Stimulated activated CD4-positive, alpha-beta T cell treated with anti-CD3 and anti-CD28 coated beads, Interleukin-2, amount 100 ng/mL, for 4 hours (primary cell): Measurements from ENCODE around the gene TWNK.

Experiments
- DNase-seq: peaks from one replicate; pipeline ENCODE4 v3.0.0-alpha.2; 2020; ENCODE audit warnings: low read depth

TWNK gene

DNA sequence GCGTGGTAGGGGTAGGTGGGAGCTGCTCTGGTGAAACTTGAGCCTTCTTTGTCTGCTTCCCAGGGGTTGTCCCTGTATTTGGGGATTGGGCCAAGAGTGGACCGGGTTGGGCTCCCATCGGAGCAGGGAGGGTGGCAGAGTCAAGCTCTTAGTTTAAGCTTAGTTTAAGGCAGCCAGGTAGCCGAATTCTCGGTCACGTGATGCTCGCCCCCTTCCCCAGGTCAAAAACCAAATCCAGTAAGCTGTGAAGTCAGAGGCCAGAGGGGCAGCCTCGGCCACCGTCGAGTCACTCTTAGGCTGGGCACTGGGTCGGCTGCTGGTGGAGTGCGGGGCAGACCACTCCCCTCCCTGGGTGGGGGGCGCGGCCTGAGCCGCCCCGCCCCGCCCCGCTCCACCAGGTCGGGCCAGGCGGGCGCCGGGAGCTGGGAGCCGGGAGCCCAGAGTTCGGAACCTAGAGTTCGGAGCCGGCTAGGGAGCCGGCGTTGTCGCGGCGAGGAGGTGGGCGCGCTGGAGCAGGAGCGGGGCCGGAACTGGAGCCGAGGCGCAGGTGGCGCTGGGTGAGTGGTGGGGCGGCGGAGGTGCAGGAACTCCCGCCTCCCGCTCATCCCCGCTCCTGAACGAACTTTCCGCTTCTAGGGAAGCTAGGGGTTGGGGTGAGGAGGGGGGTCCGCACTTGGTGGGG lies 9.5 kb downstream of the TWNK start:
- no peak for DNase-seq

DNA sequence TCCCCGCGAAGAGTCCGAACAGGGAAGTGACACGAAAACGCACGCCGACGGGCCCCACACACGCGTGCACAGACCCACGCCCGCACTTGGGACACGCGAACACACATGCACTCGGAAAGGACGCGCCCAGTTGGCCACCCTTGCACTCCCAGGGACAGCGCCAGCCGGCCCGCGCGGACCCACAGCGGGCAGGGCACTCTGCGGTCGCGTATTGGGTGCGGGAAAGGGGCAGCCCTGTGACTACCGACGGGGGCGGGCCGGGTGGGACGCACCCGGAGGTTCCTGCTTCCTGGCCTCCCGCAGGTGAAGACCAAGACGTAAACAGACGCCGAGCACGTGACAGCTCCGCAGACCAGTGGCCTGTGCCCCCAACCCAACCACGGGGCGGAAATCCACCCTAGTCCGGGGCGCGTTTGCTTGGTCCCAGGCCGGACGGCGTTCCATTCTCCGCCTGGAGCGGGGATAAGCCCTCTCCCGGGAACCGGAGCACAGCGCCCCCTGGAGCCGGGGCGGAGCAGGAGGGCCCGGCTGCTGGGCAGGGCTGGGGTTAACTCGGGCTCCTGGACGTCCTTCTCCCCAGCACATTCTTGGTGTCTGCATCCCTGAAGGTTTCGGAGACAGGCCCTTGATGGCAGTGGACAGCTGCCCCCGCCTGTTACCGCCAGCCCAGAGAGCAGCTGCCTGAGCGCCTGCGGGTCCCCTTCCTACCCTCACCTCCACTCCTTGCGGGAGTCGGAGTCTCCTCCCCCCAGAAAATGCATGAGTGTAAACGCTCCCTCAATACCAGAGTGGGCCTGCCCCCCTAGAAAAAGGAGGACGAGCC lies 10.2 kb downstream of the TWNK start:
- DNase-seq = peak; percentile 45

- peak; percentile 60 for DNase-seq
Observed at GRCh38 chr10:100998183-100998990, 11.0 kb downstream of the TWNK start.

- peak; percentile 68 for DNase-seq
Observed at GRCh38 chr10:100998991-100999741, 11.8 kb downstream of the TWNK start.

DNA sequence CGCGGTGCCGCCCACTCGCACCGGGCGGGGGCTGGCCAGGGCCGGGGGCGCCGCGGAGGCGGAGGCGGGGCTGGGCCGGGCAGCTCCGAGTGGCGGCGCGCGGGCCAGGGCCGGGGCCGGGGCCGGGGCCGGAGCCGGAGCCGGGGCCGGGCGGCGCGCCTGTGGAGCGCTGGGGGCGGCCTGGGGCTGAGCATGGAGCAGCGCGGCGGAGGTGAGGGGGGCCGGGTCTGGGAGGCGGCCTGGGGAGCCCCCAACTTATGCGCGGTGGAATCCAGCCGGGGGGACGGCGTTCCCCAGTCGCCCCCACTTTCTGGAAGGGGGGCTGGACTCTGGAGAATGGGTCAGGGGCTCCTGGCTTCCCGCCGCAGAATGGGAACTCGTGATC lies 12.4 kb downstream of the TWNK start, which contains the start of gene LZTS2:
Gene LZTS2 (plus strand): TSS at position 67 of the 385 bp plus-strand sequence. CDS start 2,731 bp downstream, outside the sequence.
- DNase-seq = no peak

DNA sequence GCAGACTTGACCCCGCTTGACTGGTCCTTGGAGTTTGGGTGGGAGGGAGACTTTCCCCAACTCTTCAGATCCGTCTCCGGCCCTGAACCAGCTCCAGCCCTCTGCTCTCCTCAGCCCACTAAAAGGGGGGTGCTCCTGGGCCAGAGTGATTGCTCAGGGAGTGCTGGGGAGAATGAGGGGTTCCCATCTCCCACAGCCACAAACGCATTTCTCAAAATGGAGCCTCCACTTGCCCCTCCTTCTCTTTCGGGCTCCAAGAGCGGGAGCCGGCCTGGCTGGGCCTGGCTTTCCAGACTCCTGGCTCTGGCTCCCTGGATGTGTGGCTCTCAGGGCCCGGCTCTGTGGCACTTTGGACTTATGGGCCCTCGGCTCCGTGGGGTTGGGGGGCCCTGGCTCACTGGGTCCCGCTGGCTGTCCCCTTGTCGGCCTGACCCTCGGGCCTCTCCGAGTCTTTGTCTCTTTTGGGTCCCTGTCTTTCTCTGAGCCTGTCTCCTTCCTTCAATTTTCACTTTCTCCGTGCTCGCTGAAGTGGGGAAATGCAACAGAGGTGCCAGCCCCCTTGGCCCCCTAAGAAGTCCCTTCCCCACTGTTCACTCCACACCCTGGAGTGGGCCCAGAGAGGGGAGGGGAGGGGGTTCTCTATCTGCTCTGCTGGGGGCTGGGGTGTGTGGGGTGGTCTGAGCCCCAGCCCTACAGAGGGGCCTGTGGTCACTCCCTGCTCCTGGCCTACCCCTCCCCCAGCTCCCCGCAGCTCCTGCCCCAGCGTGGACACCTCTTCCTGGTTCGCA lies 13.0 kb downstream of the TWNK start:
- DNase-seq = no peak

- no peak for DNase-seq
Observed at GRCh38 chr10:101000915-101001658, 13.7 kb downstream of the TWNK start.

- no peak for DNase-seq
Observed at GRCh38 chr10:101001659-101002035, 14.3 kb downstream of the TWNK start.

GRCh38 chr10:101002456-101002855 lies 15.1 kb downstream of the TWNK start:
- no peak for DNase-seq

- DNase-seq = no peak
Observed at GRCh38 chr10:101003639-101004206, 16.4 kb downstream of the TWNK start.

GRCh38 chr10:101005361-101005760 lies 18.0 kb downstream of the TWNK start:
- DNase-seq = no peak

- DNase-seq = no peak
Observed at GRCh38 chr10:101005869-101006567, 18.7 kb downstream of the TWNK start.

DNA sequence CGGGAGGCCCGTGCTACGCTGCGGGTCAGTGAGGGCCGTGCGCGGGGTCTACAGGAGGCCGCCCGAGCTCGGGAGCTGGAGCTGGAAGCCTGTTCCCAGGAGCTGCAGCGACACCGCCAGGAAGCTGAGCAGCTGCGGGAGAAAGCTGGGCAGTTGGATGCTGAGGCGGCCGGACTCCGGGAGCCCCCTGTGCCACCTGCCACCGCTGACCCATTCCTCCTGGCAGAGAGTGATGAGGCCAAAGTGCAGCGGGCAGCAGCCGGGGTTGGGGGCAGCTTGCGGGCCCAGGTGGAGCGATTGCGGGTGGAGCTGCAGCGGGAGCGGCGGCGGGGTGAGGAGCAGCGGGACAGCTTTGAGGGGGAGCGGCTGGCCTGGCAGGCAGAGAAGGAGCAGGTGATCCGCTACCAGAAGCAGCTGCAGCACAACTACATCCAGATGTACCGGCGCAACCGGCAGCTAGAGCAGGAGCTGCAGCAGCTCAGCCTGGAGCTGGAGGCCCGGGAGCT lies 19.3 kb downstream of the TWNK start:
- DNase-seq = no peak

DNA sequence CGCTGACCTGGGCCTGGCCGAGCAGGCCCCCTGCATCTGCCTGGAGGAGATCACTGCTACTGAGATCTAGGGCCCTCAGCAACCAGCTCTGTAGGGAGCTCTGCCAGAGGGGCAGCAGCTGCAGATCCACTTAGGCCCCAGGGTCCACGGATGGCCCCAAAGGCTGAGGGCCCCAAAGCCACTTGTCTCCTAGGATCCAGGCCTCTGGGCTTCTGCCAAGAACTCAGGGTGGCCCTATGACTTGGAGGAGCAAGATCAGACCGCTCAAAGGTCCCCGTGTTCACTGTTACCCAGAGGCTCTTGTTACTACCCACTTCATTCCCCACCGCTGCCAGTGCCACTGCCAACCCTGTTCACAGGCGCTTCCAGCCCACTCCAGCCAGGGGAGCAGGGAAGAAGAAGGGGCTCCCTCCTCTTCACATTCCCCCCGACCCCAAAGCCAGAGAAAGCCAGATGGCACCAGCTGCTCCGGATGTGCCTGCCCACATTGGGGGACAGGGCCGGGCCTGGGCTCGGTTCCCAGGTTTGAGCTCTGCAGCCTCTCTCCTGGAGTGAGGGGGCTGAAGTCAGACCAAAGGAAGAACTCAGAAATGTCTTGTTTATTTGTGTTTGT lies 19.9 kb downstream of the TWNK start:
- DNase-seq = no peak

DNA sequence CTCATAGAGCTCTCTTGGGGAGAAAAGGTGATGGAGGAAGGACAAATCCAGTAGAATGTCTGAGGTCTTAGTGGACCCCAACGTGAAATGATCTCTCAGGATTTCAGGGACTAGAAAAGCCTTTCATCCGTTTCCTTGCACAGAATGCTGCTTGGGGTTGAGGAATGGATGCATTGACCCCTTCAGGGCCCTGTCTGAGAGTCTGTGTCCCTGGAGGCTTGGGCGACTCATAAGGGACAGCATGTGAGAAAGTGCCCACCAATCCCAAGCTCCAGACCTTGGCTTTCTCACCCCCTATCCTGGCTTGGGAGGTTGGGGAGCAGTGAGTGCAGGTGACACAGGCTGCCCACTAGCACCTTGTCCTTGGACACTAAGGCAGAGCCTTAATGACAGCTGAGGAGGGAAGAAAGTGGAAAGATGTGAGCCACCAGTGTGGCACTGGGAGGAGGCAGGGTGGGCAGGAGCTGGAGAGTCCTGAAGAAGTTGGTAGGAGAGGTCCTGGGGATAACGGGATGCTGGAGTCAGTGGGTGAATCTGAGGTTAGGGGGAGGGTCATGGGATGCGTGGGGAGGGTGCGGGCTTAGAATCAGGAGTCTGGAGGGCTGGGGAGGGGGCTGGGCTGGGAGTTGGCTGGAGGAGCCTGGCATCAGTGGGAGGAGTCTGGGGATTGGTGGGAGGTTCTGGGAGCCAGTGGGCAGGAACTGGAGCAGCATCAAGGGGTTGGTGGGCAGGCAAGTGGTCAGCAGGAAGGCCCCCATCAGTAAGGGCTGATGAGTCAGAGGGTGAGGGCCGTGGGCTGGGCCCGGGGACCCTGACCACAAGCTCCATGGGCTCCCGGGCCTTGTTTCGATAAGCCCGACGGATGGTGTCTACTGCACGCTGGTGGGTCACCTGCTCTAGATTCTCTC lies 20.8 kb downstream of the TWNK start:
- no peak for DNase-seq

- no peak for DNase-seq
Observed at GRCh38 chr10:101008823-101009423, 21.6 kb downstream of the TWNK start.

DNA sequence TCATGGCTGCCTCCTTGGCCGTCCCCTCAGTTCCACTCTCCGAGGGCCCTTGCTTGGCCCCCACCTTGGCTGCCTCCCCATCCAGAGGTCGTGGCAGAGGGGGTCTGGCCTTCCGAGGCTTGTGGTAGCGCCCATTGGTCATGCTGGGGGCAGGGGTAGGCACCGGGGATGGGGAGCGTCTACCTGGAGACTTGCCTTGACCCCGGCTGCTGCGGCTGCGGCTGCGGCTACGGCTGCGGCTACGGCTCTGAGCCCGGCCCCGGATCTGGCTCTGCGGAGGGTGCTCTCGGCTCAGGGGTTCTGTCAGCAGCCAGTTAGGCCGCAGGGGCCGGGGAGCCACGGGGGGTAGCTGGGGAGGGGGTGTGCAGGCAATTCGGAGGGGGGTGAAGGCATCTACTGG lies 23.0 kb downstream of the TWNK start:
- DNase-seq = no peak
